Tibial nerve (tissue), 4 donors: ENCODE results near the gene UMAD1.

Experiments
- EP300 ChIP-seq, 2 donors: sonication (generic); formaldehyde crosslinking; IDR thresholded peaks; one replicate each; pipeline ENCODE4 v1.6.1; 2017; ENCODE audit warnings: antibody characterized with exemption in 2 of 2, mild to moderate bottlenecking in 1 of 2
- TF ChIP-seq, protein P1 (sequence below), 5 experiments: fragments of 200-600 bp in 3 of 5; fragments of 450-650 bp in 2 of 5; sonication (generic) in 3 of 5; IDR thresholded peaks; one replicate each; pipeline ENCODE4 v1.5.1; 2016 to 2019; ENCODE audit warnings: antibody characterized with exemption in 5 of 5, mild to moderate bottlenecking in 3 of 5, moderate library complexity in 2 of 5

DNA sequence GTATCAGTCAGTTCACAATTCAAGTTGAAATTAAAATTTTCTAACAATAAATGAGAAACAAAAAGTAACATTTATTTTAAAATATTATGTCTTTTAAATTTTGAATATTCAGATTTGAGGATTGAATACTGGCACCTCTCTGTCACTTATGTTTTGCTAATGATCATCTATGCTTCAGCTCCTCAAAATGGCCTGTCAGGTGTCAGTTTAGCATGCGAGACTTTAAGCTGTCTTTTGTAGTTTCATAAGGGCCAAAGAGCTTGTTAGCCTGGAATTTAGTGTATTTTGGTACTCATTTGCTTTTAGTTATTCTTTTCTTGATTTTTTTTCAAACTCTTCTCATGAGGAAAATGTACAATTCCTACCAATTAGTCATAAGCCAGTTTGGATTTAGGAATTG lies 179.9 kb downstream of the UMAD1 start:
- TF ChIP-seq, protein P1, sequence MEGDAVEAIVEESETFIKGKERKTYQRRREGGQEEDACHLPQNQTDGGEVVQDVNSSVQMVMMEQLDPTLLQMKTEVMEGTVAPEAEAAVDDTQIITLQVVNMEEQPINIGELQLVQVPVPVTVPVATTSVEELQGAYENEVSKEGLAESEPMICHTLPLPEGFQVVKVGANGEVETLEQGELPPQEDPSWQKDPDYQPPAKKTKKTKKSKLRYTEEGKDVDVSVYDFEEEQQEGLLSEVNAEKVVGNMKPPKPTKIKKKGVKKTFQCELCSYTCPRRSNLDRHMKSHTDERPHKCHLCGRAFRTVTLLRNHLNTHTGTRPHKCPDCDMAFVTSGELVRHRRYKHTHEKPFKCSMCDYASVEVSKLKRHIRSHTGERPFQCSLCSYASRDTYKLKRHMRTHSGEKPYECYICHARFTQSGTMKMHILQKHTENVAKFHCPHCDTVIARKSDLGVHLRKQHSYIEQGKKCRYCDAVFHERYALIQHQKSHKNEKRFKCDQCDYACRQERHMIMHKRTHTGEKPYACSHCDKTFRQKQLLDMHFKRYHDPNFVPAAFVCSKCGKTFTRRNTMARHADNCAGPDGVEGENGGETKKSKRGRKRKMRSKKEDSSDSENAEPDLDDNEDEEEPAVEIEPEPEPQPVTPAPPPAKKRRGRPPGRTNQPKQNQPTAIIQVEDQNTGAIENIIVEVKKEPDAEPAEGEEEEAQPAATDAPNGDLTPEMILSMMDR (IDR thresholded peaks at IDR 0.05) = no peak
- TF ChIP-seq EP300 (IDR thresholded peaks at IDR 0.05) = no peak
